HG02981 (cell line): ENCODE results near the gene DNLZ.

Experiments used
- ATAC-seq: cut with Tn5 transposase; IDR thresholded peaks from one replicate; pipeline ENCODE4 v1.9.1; 2021; ENCODE audit warnings: mild to moderate bottlenecking, moderate library complexity; ENCODE audit not compliant: unreplicated experiment

DNLZ gene

DNA sequence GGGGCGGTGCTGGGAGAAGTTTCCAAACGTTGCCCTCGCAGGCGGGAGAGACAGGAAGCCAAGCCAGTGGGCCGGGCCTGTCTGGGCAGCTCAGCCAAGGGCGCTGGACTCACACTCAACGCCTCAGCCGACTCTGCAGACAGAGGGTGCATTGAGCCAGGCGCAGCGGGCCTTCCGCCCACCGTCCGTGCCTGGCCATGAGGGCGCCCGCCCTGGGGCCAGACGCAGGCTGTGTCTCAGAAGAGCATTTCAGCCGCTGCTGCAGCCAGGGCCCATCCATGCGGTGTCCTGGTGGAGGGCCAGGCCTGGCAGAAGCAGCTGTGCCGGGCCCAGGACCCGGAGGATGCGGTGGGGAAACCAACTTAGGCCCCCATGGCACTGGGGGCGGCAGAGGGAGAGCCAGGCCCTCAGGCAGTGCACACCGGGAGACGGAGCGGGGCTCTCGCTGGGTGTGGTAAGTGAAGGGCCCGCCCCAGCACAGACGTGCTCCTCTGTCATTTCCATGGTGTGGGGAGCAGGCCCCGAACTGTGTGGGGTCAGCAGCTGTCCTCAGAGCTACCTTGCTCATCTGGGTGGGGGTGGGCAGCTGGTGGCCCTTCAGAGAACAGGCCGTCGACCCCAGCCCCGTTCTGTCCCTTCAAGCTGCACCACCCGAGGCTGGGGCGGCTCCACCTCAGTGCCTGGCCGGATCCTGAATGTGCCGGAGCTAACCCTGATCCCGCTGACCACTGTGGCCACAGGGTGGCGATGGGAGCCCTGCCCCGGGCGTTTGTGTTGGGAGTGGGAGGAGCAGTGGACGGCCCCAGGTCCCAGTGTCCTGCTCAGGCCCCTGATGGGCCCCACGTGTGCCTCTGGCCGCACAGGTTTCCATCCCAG lies 18.0 kb downstream of the DNLZ start:
- no peak for ATAC-seq

GRCh38 chr9:136344544-136345280 lies 18.8 kb downstream of the DNLZ start:
- ATAC-seq: no peak

- no peak for ATAC-seq
Observed at GRCh38 chr9:136343884-136344269, 19.7 kb downstream of the DNLZ start.

DNA sequence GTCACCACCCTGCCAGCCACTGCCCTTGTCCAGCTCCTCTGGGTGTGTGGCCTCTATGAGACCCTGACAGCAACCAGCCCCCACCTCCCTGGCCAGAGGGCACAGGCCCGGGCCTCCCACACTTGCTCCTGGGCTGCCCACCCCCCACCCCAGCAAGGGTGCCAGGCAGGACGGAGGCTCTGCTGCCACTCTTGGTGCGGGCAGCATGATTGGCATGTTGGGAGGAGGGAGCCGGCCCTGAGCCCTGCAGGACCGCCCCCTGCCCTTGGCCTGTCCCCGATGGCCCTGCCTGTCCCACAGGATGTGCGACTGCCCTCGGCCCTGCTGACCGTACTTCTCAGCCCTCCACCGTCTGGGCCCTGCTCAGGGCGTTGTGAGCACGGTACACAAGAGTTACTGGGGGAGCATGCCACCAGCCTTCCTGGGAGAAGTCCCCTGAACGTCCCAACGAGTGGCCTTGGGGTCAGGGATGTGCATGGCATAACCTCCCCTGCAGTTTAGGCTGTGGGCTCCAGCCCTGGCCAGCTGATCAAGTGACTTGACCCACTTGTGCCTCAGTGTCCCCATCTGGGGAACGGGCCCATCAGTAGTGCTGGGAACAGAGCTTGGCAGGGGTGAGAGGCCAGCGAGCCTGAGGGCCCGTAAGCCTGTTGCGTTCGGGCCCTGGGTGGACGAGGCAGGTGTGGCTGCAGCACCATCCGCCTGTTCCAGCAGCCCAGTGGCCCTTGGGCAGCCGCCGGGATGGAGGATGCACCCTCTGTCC lies 20.2 kb downstream of the DNLZ start:
- ATAC-seq: no peak

GRCh38 chr9:136342181-136343120 lies 21.1 kb downstream of the DNLZ start:
- no peak for ATAC-seq

DNA sequence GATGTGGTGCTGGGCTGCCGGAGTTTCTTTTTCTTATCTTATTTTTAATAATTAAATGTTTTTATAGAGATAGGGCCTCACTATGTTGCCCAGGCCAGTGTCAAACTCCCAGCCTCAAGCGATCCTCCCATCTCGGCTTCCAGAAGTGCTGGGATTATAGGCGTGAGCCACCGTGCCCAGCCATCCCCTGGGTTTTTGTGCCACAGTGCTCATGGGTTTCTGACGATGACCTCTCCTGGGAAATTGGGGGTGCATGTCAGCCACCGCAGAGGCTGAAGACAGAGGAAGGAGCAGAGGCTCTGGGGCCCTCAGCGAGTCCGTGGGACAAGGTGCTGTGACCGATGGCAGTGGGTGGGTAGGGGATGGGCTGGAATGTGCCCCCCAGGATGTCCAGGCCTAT lies 21.8 kb downstream of the DNLZ start:
- ATAC-seq: no peak

DNA sequence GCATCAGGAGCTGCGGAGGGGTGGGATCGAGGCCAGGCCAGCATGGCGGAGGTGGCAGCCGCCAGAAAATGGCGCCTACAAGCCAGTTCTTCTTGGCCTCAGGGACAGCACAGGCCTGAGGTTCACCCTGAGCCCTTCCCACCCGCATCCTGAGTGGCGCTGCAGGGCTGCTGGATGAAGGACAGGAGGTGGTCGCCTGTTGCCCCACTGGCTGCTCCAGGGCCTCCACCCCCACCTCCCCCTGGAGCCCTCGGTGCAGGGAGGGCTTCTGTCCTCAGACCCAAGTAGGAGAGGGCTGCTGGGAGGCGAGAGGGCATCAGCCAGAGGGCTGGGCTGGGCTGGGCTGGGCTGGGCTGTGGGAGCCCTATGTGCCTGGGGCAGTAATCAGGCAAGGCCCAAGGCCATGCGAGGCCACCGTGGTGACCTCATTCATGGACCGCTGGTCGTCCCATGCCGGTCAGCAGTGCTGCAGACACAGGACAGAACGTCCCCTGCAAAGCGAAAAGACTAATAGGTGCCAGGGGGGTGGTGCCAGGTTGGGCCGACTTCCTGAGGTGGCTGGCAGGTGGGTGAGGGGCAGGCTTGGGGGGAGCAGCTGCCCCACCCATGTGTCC lies 22.4 kb downstream of the DNLZ start:
- no peak for ATAC-seq

- ATAC-seq: no peak
Observed at GRCh38 chr9:136340356-136341041, 23.0 kb downstream of the DNLZ start.

- no peak for ATAC-seq
Observed at GRCh38 chr9:136339958-136340310, 23.6 kb downstream of the DNLZ start.

GRCh38 chr9:136339173-136339957 lies 24.2 kb downstream of the DNLZ start:
- no peak for ATAC-seq

GRCh38 chr9:136338511-136338910 lies 25.0 kb downstream of the DNLZ start:
- ATAC-seq: no peak

DNA sequence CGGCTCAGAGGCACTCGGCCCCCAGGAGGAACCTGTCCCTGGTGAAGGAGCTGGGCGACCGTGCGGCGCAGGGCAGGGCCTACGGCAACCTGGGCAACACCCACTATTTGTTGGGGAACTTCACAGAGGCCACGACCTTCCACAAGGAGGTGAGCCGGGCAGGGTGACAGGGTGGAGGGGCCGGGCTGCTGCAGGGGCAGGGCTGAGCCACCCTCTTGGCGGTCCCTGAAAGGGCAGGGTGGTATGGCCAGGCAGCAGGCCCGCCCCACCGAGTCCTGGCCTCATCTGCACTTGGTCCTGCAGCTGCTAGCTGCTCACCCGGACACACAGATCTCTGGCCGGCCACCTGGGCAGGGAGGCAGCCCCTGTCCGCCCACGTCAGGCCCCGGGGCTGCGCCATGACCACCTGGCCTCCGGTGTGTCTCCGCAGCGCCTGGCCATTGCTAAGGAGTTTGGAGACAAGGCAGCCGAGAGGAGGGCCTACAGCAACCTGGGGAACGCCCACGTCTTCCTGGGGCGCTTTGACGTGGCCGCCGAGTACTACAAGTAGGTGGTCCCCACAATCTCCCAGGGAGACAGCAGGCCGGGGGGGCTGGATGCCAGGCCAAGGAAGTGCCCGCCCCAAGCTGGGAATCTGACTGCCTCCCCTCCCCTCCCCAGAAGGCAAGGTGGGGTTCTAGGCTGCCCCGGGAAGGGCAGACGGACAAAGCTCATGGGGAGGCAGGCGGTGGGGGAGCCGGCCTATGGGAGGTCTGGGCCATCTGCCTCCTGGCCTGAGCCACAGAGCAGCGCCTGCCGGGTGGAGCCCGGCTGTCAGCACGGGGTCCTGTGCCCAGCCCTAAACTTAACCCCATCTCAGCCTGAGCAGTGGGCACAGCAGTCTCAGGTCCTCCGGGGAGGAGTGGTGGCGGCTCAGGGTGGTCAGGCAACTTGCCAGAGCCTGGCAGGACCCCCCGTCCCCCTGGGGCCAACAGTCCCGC lies 25.8 kb downstream of the DNLZ start:
- ATAC-seq: no peak

DNA sequence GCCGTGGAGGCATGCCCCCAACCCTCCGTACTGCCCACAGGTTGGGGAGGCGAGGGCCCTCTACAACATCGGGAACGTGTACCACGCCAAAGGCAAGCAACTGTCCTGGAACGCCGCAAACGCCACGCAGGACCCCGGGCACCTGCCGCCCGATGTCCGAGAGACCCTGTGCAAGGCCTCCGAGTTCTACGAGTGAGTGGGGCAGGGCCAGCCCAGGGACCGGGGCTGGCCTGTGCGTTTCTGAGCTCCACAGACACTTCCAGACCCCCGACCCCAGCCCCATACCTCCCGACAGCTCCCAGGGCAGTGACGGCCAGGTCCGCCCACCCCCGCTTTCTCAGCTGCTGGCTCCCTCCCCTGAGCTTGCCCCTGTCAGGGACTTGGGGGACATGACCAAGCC lies 26.7 kb downstream of the DNLZ start:
- ATAC-seq: no peak

GRCh38 chr9:136336156-136336870 lies 27.2 kb downstream of the DNLZ start:
- ATAC-seq: no peak

- no peak for ATAC-seq
Observed at GRCh38 chr9:136335296-136336155, 28.0 kb downstream of the DNLZ start.

- ATAC-seq: no peak
Observed at GRCh38 chr9:136334541-136334940, 29.0 kb downstream of the DNLZ start.
